ENCODE measurements around the gene LIPI. TPM values are rescaled to one million over a fixed set of nuclear protein-coding genes. Genes with fewer than 3 reads are reported as not detected.
"Not testable (repeated sequence)": the region's sequence is repeated elsewhere in the genome, so short reads cannot be mapped to it uniquely, and the experiment has no call there.

The LIPI gene
- total RNA-seq, 1 experiment from 2014 or later = not detected

DNA sequence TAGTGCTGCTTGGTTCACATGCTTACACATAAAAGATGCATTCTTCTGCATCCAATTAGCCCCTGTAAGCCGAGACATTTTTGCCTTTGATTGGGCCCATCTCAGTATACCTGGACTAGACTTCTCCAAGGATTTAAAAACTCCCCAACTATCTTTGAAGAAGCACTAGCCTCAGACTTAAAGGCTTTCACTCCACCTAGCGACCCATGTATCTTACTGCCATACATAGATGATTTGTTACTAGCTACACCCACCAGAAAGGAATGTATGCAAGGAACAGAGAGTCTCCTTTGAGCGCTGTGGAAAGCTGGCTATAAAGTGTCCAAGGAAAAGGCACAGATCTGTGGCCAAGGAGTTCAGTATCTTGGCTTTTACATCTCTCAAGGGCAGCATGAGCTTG lies 91.7 kb downstream of the LIPI start:
- no peak for DNase-seq (ENCODE audit: low read depth)

DNA sequence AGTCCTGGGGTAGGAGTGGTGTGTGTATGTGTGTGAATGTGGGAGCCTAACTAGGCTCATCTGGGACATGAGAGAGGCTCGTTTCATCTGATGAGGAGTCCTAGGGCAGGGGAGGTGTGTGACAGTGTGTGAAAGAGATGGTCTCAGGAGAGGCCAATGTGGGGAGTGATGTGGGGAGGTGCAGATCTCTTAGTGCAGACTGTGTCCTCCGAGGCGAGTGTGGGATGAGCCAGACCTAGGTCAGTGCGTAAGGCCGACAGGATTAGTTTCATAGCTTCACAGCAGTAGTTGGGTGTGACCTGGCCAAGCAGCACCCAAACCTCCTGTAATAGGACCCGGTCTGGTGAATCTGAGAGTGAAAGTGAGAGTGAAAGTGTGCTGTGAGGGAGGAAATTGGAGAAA lies 94.7 kb downstream of the LIPI start:
- DNase-seq (ENCODE audit: low read depth) = no peak

DNA sequence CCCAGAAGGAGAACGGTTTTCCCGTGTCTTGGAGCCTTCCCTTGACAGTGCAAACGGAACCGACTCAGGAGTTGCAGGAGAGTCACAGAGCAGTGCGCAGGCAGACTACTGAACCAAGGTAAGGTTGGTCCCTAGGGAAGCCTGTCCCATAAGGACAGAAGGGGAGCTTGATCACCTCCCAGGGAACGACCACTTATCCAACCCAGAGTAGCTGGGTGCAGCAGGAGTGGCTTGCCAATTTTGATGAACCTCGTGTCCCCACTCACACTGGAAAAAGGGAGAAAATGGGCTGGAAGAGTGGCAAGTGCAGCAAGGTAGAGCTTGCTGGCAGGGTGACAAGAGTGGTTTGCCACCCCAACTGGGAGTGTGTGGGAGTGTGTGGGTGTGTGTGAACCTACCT lies 95.1 kb downstream of the LIPI start:
- no peak for DNase-seq (ENCODE audit: low read depth)

DNA sequence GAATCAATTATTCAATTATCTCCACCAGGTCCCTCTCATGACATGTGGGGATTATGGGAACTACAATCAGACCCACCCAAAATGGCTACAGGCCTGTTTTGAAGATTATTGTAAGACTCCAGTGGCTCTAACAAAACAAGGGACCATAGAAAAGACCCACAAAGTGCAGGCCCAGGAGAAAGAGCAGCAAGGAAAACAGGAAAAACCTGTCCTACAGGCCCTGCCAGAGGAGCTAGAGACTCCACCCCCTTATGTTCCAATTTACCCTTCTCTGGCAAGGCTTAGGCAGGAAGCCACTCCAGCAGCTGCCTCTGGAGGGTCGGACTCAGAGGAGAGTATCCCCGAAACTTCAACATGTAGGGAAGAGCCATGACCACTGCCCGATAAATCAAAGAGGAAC lies 96.5 kb downstream of the LIPI start:
- no peak for DNase-seq (ENCODE audit: low read depth)

DNA sequence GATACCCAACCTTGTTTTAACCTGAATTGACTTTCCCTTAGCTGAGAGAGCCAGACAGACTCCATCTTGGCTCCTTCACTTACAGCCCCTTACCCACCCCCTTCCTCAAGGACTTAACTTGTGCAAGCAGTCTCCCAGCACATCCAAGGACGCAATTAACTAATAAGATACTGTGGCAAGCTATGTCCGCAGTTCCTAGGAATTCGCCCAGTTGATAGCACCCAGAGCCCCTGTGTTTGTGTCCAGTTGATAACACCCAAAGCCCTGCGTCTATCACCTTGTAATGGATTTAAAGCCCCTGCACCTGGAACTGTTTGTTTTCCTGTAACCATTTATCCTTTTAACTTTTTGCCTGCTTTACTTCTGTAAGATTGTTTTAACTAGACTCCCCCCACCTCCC lies 106.2 kb downstream of the LIPI start:
- DNase-seq (ENCODE audit: low read depth) = not testable (repeated sequence)

DNA sequence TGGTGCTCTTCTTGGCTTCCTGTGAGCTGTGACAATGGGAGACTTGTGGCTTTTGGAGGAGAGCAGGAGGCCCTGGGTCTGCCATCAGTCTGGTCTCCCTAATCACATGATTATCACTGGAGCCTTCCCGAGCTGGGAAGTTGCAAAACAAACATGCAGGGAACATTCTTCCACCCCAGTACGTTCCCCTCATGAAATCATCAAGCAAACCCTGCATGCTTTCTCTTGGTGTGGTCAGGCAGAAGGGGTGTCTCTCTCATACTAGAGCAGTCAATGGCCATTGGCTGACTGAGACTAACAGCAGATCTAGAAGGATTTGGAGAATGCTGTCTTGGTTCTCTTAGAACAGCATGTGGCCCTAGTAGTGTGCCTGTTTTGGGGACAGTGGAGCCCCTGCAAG lies 111.2 kb downstream of the LIPI start:
- no peak for DNase-seq (ENCODE audit: low read depth)

DNA sequence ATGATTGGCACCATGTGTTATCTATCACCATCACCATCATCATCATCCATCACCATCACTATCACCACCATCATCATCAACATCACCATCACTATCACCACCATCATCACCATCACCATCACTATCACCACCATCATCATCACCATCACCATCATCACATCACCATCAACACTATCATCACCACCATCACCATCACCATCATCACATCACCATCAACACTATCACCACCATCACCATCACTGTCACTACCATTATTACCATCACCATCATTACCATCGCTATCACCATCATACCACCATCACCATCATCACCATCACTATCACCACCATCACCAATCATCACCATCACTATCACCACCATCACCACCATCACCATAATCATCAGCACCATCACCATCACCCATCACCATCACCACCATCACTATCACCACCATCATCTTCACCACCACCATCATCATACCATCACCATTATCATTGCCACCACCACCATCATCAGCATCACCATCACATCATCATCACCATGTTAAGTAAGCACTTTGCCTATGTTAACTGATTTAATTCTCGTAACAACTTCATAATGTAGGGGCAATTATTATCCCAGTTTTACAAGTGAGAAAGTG lies 112.8 kb downstream of the LIPI start:
- no peak for DNase-seq (ENCODE audit: low read depth)

DNA sequence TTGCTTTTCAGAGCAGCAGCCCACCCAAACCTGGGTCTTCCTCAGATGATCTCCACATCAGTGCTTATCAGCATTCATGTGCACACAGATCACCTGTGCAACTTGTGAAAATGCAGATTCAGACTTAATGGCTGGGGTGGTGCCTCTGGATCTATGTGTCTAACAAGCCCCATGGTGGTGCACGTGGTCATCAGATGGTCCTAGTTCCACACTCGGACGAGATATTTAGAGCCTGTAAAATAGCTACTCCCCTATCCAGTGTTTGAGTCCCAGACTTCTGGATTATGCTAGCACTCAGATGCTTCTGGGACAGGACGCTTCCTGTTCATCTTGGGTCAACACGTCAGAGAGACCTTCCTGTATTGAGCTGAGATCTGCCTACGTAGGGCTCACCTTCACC lies 114.2 kb downstream of the LIPI start:
- no peak for DNase-seq (ENCODE audit: low read depth)

DNA sequence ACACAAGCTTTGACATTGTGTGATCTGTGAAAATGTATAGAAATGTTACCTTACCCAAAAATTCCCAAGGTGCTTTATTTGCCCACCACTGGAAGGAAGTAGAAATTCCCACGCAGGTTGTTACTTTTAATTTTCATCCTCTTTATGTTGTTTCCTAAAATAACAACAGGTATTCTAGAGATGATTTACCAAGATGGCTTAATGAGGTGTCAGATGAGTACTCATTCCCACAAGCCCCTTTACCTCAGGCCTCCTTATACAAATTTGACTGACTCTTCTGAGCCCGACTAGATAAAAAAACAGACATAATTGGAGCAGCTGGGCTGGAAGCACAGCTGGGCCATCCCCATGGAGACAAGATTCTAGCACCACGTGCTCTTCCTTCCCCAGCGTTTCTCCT lies 114.6 kb downstream of the LIPI start:
- no peak for DNase-seq (ENCODE audit: low read depth)

DNA sequence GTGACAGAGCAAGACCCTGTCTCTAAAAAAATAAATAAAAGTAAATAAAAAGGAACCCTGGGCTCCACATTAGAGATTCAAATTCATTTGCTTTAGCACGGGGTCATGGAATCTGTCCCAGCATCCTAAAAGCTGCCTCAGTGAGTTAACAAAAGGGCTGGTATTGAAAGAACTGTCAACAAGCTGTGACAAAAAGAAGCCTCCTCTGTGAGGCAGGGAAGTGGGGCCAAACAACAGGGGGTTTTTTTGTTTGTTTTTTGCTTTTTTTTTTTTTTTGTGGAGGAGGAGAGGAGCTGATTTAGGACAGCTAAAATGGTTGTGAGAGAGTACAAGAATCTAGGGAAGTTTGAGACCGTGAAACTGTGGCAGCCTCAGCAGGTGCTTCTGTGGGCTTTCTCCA lies 115.7 kb downstream of the LIPI start:
- no peak for DNase-seq (ENCODE audit: low read depth)

DNA sequence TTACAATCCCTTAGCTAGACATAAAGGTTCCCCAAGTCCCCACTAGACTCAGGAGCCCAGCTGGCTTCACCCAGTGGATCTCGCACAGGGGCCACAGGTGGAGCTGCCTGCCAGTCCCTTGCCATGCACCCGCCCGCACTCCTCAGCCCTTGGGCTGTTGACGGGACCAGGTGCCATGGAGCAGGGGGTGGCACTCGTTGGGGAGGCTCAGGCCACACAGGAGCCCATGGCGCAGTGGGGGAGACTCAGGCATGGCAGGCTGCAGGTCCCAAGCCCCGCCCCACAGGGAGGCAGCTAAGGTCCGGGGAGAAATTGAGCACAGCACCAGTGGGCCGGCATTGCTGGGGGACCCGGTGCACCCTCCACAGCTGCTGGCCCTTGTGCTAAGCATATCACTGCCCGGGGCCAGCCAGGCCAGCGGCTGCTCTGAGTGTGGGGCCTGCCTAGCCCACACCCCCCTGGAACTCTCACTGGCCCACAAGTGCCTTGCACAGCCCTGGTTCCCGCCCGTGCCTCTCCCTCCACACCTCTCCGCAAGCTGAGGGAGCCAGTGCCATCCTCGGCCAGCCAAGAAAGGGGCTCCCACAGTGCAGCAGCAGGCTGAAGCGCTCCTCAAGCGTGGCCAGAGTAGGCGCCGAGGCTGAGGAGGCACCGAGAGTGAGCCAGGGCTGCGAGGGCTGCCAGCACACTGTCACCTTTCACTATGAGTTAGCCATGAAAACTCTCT lies 117.8 kb downstream of the LIPI start:
- no peak for DNase-seq (ENCODE audit: low read depth)

DNA sequence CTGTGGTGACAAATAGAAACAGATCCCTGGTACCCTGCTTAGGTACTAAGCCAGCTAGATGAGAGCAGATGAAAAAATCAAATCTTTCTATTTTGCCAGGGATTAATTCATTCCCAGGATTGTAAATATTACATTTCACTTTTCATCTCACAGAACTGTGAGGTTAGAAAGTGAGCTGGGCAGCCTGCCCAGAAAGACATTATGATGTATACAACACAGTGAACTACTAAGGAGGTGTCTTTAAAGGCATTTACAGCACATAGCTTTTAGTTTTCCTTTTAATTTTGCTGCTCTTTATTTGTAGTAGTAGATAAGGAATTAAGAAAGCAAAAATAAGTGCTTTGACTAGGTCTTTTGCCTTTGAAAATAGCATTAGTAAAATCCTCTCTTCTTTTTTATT lies 120.6 kb downstream of the LIPI start:
- not testable (repeated sequence) for DNase-seq (ENCODE audit: low read depth)

DNA sequence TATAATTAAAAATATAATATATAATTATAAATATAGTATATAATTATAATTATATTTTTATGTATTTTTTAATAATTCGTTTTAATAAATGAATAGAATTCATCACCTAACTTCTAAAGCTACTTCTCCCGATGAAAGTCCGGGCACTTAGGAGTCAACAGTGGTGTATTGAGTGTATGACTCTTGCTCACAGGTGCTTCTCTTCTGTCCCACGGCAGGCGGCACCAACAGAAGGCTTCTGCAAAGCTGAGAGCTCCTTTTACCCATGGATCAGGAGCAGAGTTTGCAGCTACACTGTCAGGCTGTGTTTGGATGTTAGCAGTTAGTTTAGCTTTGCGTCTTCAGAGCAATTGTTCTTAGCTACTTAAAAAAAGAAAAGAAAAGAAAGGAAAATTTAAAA lies 122.4 kb downstream of the LIPI start:
- no peak for DNase-seq (ENCODE audit: low read depth)

DNA sequence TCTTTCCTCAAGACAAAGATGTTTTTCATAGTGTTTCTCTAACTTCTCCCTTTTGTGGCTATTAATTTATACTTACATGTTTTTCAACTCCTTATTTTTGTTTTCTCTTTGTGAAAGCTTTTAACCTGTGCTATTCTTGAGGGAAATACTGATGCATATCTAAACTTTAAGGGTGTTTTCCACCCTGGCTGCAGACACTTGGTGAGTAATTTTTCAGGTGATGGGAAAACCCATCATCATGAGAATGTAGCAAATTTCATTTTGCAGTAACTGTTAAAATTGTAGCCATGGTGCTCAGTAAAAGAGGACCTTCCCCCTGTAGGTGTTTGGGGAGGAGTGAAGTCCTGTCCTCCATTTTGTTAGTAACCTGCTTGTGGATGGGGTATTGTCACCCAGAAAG lies 124.2 kb downstream of the LIPI start:
- DNase-seq (ENCODE audit: low read depth) = no peak

DNA sequence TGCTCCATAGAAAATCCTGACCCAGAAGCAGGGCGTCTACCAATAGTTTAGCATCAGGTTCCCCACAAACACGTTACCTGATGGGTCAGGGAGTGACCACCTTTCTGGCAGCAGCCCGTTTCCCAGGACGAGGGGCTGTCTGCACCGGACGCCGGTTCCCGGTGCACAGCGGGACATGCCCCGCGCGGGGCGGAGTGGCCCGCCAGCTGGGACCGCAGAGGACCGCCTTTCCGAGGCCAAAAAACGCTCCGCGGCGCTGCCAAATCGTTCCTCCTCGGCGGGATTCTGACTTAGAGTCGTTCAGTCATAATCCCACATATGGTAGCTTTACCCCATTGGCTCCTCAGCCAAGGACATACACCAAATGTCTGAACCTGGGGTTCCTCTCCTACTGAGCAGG lies 126.1 kb downstream of the LIPI start:
- DNase-seq (ENCODE audit: low read depth) = no peak

DNA sequence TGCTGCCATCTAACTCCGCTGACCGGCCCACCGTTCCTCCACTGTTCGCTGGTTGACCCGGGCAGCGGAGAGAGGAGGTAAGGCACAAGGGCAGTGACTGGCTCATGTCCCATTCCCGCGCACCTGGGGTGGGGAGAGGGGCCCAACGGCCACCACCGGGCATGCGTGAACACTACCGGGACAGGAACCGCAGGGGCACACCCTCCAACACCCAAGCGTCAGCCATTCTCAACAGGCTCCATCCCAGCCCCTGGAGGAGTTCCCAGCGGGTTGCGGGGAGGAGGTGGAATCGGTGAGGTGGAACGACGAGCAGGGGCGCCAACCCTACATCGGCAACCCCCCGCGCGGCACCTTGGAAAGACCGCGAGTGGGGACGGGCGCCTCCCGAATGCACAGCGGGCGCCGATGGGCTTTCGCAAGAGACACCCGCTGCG lies 126.7 kb downstream of the LIPI start:
- DNase-seq (ENCODE audit: low read depth) = no peak

DNA sequence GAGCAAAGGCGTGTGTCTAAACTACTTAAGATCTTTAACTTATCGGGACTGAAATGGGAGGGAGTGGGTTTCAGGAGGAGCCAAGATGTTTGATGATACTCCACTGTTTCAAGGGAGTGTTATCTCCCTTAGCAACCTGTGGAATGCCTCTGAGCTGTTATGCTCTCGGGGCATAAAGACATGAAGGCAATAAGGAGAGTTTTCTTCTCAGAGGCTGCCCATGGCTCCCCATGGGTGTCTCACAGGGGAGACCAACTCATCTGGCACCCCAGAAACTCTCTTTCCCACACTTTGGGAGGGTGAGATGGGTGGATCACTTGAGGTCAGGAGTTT lies 130.0 kb downstream of the LIPI start:
- DNase-seq (ENCODE audit: low read depth) = no peak

DNA sequence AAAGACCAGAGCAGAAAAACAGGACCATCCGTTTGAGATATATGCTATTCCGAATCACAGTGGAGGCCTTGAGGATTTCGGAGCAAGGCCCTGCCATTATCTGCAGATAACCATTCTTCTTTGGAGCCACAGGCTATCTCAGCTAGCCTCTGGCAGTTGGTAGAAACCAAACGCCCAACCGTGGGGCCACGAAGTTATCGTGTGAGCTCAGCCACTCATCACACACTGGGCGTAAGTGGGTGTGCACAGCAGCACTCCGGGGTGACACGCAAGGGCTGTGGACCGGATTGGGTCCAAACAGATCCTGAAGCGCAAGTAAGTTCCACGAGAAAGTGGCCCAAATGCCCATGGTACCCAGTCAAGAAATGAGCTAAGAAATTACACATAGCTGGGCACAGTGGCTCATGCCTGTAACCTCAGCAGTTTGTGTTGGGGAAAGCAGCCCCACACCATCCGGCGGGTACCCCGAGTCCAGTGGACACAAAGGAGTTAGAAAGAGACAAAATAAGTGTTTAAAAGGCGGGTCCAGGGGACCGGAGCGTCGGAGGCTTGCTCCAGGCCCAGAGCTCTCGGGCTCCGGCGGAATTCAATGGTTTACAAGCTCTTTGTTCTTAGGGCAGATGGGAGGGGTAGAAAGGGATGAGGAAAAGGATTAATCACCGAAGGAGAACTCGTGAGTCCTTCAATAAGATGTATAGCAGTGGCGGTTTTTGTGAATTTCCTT lies 130.6 kb downstream of the LIPI start:
- no peak for DNase-seq (ENCODE audit: low read depth)

DNA sequence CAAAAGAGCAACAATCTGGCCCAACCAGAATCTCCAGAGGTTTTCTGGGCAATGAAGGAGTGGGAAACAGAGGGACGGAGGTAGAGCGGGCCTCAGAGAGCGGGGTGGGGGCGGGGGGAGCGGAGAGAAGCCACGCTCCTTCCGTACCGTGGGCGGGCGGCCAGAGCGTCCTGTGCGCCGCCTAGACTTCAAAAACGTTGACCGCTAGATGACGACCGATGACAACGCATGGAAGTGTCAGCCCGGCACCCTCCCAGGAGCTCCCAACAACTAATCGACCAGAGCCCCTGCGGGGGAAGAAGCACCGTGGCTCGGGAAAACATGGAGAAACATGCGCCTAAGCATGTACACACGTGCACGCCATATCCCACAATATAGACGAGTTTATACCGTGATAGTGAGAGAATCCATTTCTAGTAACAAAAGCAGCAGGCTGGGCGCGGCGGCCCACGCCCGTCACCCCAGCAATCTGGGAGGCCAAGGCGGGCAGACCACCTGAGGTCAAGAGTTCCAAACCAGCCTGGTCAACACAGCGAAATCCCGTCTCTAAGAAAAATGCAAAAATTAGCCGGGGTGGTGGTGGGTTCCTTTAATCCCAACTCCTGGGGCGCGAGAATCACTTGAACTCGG lies 131.9 kb downstream of the LIPI start:
- no peak for DNase-seq (ENCODE audit: low read depth)

DNA sequence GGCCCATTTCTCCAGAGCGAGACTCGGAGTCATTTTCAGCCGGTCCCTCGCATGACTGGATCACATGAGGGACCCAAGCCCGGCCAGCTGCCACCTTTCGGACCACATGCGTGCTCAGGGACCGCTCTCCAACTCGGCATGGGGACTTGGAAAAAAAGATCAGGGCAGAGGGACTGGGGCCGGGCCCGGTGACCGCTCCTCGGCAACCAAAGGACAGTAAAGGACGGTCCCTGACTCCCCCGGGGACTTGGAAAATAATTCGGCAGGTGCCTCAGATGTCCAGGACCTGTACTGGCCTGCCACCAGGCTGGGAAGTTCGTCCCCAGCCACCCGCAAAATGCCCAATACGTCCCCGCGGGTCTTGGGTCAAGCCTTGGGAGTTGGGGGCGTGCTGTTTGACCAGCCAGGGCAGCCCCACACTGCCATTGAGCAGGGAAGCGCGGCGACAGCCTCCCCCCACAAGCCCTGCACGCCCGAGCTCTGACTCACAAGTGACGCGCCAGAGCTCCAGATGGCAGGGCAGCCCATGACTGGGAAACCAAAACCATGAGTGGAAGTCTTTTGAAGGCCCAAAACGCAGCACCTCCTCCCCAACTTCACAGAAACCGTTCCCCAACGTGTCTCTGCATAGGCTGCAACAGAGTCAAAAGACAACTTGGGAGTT lies 134.5 kb downstream of the LIPI start:
- no peak for DNase-seq (ENCODE audit: low read depth)

DNA sequence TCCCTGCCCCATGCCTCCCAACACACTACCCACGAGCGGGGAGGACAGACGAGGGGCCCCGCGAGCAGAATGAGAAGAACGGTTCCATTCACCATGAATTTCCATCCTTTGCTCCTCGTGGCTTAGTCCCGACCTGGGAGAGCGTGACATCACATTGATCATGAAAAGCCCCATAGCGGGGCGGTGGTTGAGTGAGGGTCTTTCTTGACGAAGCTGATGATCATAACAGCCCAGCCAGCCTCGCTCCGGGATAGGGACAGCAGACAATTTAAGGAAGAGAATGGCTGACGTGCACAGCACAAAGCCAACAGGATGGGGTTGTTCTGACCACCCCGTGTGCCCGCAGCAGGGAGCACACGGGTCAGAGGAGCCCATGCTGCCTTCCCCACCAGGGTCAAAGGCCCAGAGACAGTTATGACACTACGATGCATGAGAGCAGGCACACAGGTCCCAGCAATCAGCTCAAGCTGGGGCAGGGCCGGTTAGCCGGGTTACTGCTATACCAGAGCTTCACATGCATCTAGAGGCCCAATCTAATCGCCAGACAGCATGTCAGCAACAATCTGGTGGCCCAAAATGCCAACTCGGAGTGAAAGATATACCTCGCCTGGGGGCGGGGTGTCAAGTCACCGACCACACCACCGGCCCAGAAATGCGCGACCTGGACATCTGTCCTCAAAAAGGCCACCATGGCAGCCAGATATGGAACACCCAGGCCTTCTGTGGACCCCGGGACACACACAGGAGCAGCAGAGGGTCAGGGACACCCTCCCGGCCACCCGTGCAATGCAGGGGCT lies 135.2 kb downstream of the LIPI start:
- DNase-seq (ENCODE audit: low read depth) = no peak
